ENCODE measurements around the gene ISY1.

The ISY1 gene

GRCh38 chr3:129087138-129087702 is 73.6 kb downstream of the ISY1 start:
- no peak for DNase-seq (ENCODE audit: low read depth, low spot score)

- DNase-seq (ENCODE audit: low read depth, low spot score): no peak
These were observed 75.0 kb downstream of the ISY1 start for GRCh38 chr3:129085818-129086217.

GRCh38 chr3:129085165-129085715 is 75.6 kb downstream of the ISY1 start:
- DNase-seq (ENCODE audit: low read depth, low spot score): no peak

GRCh38 chr3:129084501-129084900 is 76.4 kb downstream of the ISY1 start:
- DNase-seq (ENCODE audit: low read depth, low spot score): no peak

GRCh38 chr3:129082026-129082425 is 78.8 kb downstream of the ISY1 start:
- no peak for DNase-seq (ENCODE audit: low read depth, low spot score)

GRCh38 chr3:129081503-129081902 is 79.4 kb downstream of the ISY1 start:
- no peak for DNase-seq (ENCODE audit: low read depth, low spot score)

GRCh38 chr3:129078510-129078909 is 82.4 kb downstream of the ISY1 start:
- DNase-seq (ENCODE audit: low read depth, low spot score): no peak
